ENCODE measurements around the gene FLG2.
"Not testable (repeated sequence)": the region's sequence is repeated elsewhere in the genome, so short reads cannot be mapped to it uniquely, and the experiment has no call there.

The FLG2 gene

DNA sequence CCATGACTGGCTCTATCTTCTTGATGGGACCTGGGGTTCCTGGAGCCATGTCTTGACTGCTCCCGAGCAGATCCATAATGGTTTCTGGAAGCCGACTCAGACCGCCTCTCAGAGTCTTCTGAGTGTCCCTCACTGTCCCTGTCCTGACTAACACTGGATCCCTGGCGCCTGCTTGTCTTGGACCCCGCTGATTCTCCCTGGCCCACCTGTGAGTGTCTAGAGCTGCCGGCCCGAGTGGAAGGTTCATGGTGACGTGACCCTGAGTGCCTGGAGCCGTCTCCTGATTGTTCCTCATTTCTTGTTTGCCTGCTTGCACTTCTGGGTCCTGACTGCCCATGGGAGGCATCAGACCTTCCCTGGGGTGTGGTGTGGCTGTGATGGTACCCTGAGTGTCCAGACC, 49.9 kb downstream of the FLG2 start:
- DNase-seq: no peak

GRCh38 chr1:152309320-152309901, 50.4 kb downstream of the FLG2 start:
- DNase-seq: not testable (repeated sequence)

GRCh38 chr1:152308758-152309157, 51.0 kb downstream of the FLG2 start:
- DNase-seq: not testable (repeated sequence)

DNA sequence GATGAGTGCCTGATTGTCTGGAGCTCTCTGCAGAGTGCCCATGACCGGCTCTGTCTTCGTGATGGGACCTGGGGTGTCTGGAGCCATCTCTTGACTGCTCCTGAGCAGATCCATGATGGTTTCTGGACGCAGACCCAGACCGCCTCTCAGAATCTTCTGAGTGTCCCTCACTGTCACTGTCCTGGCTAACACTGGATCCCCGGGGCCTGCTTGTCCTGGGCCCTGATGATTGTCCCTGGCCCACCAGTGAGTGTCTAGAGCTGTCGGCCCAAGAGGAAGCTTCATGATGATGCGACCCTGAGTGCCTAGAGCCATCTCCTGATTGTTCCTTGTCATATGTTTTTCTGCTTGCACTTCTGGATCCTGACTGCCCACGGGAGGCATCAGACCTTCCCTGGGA, 51.8 kb downstream of the FLG2 start:
- DNase-seq: not testable (repeated sequence)

- not testable (repeated sequence) for DNase-seq
These were observed 53.7 kb downstream of the FLG2 start for GRCh38 chr1:152306123-152306522.

- DNase-seq: not testable (repeated sequence)
These were observed 55.0 kb downstream of the FLG2 start for GRCh38 chr1:152304773-152305172.

DNA sequence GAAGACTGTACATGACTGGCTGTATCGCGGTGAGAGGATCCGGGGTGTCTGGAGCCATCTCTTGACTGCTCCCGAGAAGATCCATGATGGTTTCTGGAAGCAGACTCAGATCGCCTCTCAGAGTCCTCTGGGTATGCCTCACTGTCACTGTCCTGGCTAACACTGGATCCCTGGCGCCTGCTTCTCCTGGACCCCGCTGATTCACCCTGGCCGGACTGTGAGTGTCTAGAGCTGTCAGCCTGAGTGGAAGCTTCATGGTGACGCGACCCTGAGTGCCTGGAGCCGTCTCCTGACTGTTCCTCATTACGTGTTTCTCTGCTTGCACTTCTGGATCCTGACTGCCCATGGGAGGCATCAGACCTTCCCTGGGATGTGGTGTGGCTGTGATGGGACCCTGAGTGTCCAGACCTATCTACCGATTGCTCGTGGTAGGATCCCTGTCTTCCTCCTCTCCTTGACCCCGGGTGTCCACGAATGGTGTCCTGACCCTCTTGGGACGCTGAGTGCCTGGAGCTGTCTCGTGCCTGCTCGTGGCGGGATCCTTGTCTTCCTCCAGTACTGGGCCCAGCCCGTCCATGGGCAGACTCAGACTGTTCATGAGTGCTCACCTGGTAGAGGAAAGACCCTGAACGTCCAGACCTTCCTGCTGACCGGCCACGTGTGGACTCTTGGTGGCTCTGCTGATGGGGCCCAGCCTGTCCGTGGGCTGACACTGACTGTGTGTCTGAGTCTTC, 56.5 kb downstream of the FLG2 start:
- DNase-seq: not testable (repeated sequence)
